Activated CD4-positive, alpha-beta T cell treated with anti-CD3 and anti-CD28 coated beads, Interleukin-2, Interleukin-4, amounts not matched to agents 100 ng/mL and 50 ng/mL, durations not matched to agents 16 hours and 8 hours (primary cell): Measurements from ENCODE around the gene DHRS7B.
A peak's percentile ranks its signal among the peaks of the same experiment; 100 is the strongest.
"Not testable (repeated sequence)": the region's sequence is repeated elsewhere in the genome, so short reads cannot be mapped to it uniquely, and the experiment has no call there.

Experiments
- DNase-seq: peaks from one replicate; pipeline ENCODE4 v3.0.0-alpha.2; 2020; ENCODE audit warnings: low spot score

The DHRS7B gene

DNA sequence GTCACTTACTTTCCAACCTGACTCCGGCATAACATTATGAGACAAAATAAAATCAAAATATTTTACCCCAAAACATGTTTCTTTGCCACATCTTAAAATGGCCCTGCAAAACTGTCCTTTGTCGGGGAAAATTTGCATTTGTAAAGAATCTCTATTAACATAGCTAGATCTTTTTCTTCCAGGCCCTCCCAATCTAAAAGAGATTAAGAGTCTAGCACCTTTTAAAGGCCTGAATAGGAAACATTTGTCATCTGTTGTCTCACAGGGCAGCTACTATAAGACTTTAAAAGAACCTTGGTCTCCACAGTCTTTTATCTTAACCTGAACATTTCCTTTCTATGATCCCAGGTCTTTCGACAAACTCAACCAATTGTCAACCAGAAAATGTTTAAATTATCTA, 18.1 kb upstream of the DHRS7B start:
- DNase-seq = no peak

DNA sequence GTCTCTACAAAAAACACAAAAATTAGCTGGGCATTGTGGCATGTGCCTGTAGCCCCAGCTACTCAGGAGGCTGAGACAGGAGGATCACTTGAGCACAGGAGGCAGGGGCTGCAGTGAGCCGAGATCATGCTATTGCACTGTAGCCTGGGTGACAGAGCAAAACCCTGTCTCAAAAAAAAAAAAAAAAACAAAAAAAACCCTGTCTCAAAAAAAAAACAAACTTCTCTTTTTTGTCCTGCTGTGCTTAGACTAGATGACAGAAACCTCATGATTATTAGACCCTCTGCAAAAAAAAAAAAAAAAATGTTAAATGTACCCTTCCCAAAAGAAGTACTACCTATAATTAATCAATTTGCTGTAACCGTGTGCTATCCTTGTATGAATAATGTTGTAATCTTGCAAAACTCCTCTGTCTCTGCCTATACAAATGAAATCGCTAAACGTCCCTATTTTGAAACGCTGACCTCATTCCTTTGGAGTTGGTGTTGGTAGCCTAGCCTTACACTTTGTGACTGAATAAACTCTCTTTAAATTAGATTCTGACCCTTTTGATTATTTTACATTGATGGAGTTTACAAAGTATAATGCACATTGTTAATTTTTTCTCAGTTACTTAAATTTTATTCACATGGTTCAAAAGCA, 13.6 kb upstream of the DHRS7B start:
- DNase-seq = no peak

DNA sequence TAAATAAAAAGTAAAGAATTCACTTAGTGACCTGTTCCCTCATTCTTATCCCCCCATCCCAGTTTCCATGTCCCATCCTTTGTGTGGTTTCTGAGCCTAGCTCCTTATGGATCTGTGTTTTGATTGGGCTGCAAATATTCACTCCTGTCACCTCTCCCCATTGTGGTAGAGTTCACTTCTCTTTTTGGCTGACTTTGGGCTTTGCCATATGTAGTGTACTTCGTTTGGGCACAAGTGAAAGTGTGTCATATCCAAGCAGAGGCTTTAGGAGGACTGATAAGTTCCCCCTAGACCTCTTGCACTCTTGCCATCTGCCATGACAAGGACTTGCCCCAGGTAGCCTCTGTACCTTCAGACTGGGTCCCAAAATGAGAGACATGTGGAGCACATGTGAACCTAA, 13.0 kb upstream of the DHRS7B start:
- DNase-seq = no peak

DNA sequence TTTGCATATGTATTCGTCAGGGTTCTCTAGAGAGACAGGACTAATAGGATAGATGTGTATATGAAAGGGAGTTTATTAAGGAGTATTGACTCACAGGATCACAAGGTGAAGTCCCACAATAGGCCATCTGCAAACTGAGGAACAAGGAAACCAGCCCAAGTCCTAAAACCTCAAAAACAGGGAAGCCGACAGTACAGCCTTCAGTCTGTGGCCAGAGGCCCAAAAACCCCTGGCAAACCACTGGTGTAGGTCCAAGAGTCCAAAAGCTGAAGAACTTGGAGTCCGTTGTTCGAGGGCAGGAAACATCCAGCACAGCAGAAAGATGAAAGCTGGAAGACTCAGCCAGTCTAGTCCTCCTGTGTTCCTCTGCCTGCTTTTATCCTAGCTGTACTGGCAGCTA, 12.0 kb upstream of the DHRS7B start:
- DNase-seq = not testable (repeated sequence)

DNA sequence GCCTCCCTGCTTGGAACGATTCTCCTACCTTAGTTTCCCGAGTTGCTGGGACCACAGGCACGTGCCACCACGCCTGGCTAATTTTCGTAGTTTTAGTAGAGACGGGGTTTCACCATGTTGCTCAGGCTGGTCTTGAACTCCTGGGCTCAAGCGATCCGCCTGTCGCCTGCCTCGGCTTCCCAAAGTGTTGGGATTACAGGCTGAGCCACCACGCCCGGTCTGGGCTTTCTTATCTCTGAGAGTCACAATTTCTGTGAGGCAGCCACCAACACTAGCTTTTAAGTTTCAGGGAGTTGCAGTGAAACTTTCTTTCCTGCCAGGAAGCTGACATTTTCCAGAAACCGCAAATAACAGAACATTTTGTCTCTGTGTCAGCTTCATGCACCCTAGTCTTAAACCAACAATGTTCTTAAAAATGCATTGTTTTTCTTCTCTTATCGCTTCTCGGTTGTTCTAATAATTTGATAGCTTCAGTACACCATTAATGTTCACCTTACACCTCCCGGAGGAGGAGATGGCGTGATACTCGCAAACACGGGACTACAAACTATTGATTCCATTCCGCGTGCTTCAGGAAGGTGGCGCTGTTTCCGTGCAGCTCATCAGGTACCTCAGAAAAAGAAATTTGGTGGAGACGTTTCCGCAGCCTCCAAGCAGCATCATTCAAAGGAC, 7.4 kb upstream of the DHRS7B start:
- DNase-seq = peak; percentile 76

DNA sequence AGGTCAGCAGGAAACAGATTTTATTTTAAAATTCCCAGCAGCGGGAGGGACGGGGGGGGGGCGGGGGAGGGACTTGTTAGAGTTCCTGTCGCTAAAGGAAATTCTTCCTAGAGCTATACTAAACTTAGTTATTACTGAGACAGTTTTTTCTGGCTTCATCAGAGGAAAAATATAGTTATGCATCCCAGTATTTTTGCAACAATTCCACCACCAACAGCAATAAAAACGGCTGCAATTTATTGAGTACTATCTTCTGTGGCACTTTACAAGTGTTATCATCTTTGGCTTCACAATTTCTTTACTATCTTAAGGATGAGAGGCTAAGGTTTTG, 6.9 kb upstream of the DHRS7B start:
- no peak for DNase-seq

DNA sequence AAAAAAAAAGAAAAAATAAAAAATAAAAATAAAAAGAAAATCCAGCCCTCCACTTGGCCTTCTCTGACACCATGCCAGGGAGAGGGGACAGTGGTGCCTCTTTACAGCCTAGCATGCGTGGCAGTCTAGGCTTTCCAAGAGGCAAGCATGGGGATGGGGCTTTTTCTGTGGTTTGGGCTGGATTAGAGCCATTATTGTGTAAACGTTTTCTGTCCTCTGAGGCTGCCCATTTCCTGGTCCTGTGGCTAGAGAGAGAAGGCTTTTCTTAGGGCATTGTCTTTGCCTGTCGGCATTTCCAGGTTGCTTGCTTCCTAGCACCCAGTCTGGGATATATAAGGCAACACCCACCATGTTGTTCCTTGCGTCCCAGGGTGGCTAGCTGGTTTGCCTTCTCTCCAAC, 2.7 kb upstream of the DHRS7B start:
- no peak for DNase-seq

DNA sequence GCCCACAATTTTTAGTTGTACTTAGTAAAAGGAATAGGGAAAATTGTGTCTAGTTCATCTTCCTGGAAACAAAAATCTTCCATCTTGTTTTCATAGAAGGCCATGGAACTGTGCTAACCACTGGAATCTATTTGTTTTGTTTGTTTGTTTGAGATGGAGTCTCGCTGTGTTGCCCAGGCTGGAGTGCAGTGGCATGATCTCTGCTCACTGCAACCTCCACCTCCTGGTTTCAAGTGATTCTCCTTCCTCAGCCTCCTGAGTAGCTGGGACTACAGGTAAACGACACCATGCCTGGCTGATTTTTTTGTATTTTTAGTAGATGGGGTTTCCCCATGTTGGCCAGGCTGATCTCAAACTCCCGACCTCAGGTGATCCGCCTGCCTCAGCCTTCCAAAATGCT, 2.2 kb upstream of the DHRS7B start:
- not testable (repeated sequence) for DNase-seq

DNA sequence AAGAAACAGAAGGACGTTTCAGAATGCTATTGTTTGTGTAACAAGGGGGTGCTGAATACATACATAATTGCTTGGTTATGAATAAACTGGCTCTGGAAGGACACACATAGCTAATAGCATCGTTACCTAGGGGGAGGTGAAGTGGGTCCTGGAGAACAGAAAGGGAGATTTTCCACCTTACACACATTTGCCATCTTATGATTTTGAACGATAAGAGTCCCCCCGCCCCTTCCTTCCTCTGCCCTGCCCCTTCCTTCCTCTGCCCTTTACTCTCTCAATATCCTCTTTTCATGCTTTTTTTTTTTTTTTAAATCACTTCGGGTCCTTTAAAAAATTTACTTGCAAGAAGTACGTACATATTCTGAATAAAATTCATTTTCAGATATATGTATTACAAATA, 902 bp upstream of the DHRS7B start:
- peak; percentile 43 for DNase-seq

DNA sequence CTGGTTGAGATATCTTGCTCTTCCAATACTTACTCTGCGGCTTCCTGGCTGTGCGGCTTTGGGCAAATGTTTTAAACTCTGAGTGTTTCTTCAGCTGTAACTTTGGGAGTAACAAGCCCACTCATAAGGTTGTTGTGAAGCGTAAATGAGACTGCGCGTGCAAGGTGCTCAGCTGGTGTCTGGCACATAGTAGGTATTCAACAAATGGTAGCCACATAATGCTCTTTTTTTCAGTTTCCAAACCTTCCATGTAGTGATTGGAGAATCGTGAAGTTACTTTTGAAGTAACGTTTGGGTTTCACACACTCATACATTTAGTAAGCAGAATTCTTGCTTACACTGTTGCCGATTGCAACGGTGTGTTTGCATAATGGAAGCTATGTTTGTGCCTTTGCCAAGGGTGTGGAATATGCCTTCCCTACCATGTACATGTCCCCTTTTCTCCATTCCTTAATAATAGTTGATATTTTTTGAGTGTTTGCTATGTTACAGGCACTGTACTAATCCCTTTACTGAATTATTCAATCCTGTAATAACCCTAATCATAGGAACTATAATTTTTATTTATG, 829 bp downstream of the DHRS7B start:
- no peak for DNase-seq

DNA sequence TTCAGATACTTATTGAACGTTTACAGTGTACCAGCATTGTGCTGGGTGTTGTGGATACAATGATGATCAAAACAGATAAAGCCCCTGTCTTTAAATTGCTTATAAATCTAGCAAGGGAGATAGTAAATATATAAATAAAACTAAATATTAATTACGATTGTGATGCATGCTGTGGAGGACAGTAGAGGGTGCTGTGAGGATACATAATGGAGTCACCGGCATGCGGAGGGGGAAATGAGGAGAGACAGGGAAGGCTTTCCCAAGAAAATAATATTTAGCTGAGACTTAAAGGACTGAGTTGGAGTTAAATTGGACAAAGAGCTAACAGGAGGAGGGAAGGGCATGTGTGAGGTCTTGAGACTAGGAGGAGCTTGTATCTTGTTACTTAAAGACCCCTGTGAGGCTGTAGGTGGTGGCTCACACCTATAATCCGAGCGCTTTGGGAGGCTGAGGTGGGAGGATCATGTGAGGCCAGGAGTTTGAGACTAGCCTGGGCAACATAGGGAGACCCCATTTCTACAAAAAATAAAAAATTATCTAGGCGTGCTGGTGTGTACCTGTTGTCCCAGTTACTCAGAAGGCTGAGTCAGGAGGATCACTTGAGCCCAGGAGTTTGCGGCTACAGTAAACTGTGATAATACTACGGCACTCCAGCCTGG, 2.4 kb downstream of the DHRS7B start:
- no peak for DNase-seq

DNA sequence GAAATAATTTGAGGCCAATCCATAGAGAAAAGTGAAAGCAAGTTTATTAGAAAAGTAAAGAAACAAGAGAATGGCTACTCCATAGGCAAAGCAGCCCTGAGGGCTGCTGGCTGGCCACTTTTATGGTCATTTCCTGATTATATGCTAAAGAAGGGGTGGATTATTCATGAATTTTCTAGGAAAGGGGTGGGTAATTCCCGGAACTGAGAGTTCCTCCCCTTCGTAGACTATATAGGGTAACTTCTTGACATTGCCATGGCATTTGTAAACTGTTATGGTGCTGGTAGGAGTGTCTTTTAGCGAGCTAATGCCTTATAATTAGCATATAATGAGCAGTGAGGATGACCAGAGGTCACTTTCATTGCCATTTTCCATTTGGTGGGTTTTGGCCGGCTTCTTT, 4.4 kb downstream of the DHRS7B start:
- no peak for DNase-seq

DNA sequence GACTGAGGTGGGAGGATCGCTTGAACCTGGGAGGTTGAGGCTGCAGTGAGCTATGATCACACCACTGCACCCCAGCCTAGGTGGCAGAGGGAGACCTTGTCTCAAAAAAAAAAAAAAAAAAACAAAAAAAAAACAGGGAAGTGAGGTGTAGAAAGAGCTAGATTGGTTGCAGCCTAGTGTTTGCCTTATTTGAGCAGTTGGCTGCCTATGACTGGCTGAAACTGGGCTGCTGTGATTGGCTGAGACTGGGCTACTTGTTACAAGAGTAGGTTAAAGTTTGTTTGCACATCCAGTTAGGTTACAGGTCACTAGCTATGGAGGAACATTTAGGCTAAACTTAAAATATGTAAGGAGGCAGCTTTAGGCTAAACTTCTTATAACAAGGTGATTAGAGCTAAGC, 5.7 kb downstream of the DHRS7B start:
- no peak for DNase-seq

DNA sequence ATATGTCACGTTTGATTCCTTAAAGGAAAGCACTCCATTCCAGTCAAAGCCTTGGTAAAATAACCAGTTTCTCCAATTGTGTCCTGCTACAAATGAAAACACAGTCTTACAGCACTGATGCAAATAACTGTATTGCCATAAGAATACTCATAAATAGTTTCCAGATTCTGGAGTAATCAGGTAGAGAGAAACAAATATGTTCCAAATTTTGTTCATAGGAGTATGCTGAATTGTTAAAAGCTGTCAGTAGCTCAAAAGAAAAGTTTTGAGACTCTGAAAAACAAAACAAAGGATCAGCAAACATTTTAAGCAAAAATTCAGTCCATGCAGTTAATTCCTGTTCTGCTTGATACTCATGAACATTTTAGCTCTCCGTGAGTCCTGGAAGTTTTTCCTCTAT, 7.8 kb downstream of the DHRS7B start:
- no peak for DNase-seq

DNA sequence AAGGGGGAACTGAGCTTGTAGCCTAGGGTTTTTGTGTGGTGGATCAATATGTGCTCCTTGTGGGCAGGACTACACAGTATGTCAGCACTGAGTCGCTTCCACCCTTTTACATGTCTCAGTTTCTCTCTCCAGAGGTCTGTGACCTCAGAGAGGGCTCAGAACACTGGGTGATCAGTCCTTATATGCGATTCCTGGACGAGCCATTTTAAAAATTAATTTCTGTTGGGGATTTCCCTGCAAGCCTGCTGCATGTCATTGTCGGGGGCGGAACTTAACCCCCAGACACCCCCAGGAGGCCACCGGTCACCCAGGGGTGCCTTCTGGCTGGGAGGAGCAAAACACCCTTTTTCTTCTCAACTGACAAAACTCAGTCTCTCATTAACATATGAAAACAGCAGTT, 14.1 kb downstream of the DHRS7B start:
- DNase-seq = no peak

DNA sequence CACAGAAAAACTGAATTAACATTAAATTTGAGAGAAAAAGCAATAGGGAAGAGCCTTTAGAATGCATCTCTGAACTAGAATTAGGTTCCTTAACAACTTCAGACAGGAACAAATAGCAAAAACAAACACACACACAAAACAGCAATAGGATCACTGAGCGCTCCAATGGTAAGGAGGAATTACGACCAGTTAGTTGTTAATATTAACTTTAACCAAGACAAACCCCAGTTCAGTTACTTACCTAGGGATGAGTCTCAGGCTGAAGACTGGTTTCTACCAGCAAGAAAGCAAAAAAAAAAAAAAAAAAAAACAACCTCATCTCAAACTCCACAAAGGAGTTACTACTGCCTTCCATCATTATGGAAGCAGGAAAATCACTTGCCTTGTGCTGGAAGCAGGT, 14.6 kb downstream of the DHRS7B start:
- no peak for DNase-seq

DNA sequence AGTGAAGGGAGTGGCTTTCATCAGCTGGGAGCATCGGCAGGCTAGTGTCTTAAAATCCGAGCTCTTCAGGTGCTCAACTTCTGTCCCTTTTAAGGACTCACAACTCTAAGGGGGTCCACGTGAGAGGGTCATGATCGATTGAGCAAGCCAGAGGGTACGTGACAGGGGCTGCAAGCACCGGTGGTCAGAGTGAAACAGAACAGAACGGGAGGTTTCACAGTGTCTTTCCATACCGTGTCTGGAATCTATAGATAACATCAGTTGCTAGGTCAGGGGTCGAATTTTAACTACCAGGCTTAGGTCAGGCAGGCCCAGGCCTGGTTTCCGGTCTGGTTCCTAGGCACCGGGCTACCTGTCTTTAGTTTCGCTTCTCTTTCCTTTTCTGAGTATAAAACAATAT, 15.3 kb downstream of the DHRS7B start:
- DNase-seq = not testable (repeated sequence)

DNA sequence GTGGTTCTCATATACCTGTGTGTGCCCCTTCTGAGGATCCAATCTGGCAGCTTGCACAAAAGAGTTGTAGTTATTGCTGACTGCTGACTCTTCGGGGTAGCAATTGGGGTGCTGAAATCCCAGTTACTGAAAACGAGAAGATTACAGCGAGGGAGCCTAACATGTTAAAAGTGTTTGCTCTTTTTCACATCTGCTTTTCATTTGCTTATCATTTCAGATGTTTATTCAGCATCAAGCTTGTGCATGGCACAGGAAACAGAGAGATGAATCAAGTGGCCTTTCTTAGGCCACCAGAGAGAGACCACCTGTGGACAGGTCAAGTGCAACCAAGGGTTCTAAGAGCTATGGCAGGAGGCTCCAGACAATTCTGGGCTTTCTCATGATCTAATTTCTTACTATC, 16.9 kb downstream of the DHRS7B start:
- DNase-seq = no peak

DNA sequence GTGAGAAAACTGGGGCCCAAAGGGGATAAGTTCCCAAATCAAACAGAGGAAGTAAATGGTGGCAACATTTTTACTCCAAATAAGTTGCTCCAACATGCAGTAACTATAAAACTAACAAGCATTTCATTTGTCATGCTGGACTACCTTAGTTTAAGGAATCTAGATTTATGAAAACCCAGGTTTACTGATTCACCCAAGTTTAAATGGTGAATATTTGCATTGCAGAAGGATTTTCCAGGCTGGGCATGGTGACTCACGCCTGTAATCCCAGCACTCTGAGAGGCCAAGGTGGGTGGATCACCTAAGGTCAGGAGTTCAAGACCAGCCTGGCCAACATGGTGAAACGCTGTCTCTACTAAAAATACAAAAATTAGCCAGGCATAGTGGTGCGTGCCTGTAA, 17.5 kb downstream of the DHRS7B start:
- not testable (repeated sequence) for DNase-seq

DNA sequence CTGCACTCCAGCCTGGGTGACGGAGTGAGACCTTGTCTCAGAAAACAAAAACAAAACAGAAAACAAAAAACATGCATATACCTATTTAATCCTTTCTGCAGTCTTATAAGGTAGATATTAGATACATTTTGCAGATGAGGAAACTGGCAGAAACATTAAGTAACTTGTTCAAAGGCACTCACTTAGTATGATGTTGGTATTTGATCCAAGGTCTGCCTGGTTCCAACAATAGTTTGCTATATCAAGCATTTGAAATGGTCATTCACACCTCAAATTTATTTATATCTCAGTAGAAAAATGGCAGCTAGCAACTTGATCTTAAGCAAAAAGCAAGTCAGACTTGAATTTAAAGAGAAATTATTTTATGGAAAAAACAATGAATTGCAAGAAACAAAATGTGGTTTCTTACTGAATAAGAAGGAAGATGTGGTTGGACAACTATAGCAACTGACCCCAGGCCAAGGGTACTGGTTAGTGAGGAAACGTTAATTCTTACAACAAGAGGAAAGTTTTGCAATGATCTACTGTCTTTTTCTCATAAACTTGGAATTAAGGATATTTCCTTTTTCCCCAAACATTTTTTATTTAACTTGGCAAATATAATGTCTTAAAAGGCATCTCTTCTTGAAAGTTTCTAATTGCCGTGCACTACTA, 19.7 kb downstream of the DHRS7B start:
- DNase-seq = no peak

DNA sequence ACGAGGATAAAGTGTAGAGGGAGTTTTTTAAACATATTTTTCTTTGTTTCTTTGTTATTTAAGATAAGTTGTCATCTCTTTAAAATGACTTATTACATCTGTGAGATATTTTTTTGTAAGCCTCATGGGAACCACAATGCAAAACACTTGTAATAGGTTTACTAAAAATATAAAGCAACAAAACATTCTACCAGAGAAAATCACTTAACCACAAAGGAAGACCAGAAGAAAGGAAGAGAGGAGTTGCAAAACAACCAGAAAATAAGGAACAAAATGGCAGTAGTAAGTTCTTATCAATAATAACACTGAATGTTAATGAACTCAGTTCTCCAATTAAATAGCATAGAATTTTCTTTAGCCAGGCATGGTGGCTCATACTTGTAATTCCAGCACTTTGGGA, 22.9 kb downstream of the DHRS7B start:
- DNase-seq = no peak

DNA sequence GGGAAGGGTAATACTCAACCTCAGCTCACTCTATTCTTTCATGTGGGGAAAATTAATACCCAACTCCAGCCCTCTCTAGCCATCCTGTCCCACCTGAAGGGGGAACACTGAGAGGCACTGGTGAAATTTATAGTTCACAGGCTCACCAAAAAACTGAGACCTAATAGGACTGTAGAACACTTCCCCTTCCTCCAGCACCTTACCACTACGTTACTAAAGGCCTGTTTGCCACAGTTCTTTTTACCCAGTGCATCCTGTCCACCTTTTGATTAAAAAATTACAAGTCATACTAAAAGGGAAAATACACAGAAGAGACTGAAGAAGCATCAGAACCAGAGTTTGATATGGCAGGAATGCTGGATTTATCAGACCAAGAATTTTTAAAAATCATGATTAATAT, 26.0 kb downstream of the DHRS7B start:
- no peak for DNase-seq
